ENCODE measurements around the gene HIF3A.

The HIF3A gene

GRCh38 chr19:46392837-46393236 lies 96.0 kb downstream of the HIF3A start:
- no peak for TF ChIP-seq CTCF (IDR thresholded peaks at IDR 0.05; ENCODE audit: extremely low read depth, missing control alignments)
- DNase-seq (ENCODE audit: low spot score), result no peak

Data from GM20000 (cell line).